T-helper 1 cell (primary cell): ENCODE results near the gene OMA1.

Experiments used
- DNase-seq, 5 donors: peaks; one replicate each; pipeline ENCODE4 v3.0.0-alpha.2; 2012 to 2020

Gene OMA1

DNA sequence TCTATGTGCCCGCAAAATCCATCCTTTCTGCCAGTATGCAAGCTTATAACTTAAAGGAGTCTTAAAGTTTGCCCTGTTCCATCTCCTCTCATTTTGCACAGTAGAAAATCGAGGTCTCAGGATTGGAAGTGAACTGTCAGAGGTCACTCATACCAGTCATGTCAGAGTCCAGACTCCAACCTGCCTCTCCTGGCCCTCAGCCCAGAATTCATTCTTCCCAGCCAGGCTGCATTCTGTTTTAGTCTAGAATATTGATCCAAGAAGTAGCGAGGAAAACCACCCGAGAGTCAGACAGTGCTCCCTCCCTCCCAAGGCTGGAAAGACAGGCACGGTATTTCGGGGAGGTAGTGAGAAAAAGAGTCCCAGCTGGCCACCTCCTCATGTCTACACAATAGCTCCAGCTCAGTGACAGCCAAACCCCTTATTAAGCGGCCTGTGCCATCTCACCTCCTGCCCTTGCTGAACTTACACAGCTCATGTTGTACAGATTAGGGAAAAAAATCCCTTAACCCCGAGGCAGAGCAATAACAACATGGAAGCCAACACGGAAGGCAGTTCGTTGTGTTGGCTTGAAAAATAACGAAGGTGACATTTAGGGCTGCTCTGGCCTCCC lies 89.4 kb downstream of the OMA1 start:
- DNase-seq: no peak

DNA sequence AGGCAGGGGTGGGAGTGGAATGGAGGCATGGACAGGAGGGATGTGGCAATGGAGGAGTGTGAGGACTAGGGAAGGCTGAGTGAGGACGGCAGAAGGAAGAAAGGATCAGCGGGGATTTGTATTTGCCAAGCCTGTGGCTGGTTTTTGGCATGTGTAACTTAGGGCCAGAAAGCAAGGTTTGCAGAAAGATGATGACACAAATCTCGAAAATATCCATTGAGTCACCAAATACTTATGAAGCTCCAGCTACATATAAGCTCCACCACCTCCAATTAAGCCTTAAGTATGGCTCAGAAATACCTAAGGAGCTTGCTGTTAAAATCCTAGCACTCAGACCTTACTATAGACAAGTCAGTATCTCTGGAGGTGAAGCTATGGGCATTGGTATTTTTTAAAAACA lies 90.1 kb downstream of the OMA1 start:
- no peak for DNase-seq

DNA sequence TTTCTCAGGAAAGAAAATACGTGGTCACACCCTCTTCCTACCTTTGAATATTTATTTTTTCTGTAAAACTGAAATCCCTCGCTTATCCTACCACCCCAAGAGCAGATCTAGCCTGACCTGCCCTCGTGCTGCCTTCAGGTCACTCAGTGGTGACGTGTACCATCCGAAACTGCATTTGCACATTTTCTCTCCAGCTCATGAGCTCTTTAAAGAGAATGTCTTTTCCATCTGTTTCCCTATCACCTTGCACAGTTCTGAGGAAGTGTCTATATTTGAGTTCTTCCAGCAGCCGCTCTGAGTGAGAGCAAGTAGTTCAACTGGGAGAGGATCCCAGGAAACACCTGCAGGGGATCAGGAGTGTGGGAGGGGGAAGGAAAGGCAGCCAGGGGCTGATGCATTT lies 91.7 kb downstream of the OMA1 start:
- no peak for DNase-seq

DNA sequence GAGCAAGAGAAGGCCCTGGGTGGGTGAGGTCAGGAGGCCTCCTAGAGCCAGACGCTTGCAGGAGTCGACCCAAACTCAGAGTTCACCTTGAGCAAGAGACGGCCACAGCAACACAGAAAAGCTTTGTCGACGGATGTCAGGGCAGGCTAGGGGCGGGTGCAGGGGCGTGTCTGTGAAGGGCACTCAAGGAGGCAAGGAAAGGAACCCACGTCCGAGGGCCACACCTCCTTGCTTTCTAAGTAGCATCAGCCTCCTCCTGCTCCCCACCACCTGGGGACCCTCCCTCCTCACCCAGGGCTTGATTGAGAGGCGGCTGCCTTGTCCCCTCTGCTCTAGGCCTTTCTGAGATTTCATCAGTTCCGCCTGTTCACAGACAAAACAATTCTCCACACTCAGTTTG lies 92.1 kb downstream of the OMA1 start:
- DNase-seq: no peak

DNA sequence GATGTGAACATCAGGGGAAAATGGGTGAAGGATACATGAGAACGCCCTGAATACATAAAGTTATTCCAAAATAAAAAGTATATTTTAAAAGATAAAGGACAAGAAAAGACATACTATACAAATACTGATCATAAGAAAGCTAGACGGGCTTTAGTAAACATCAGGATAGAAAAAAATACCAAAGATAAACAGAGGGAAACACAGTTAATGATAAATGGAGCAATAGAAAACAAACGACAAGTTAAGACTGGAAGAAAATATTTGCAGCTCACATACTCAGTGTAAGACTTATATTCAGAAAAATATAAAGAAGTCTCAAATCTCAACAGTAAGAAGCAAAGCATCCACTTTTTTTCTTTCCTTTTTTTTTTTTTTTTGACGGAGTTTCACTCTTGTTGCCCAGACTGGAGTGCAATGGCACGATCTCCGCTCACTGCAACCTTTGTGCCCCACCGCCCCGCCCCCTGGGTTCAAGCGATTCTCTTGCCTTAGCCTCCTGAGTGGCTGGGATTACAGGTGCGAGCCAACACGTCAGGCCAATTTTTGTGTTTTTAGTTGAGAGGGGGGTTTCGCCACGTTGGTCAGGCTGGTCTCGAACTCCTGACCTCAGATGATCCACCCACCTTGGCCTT lies 94.8 kb downstream of the OMA1 start:
- no peak for DNase-seq

DNA sequence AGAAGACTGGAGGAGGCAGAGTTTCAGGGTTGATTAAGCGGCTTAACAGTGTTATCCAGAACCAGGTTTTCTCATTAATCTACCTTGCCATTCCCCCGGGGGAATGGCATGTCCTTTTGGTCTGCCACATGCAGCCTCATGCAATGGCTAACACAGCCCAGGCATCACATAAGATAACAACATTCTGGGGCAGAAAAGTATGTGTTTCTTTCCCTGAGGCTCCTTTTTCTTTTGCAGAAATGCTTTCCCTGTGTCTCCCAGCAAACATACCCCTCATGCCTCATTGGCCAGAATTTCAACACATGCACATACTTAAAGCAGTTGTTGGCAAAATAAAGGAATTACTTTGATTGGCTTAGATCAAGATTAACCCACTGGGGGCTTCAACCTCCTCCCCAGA lies 98.6 kb downstream of the OMA1 start:
- no peak for DNase-seq

DNA sequence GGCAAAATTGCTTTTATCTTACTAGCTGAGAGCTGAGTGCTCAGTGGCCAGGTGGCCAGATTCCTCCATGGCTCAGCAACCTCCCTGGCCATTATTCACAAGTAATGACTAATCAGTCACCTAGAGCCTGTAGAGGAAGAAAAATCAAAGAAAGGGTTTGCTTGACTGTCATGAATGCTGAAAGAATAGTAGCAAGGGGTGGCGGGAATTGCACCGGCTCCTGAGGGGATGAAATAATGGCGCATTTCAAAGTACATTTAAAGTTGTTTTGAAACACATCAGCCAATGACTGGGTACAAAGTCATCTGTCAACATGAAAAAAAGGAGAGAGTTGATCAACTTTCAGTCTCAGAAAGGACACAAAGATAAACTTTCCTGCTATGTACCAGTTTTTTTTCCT lies 99.5 kb downstream of the OMA1 start:
- DNase-seq: no peak

DNA sequence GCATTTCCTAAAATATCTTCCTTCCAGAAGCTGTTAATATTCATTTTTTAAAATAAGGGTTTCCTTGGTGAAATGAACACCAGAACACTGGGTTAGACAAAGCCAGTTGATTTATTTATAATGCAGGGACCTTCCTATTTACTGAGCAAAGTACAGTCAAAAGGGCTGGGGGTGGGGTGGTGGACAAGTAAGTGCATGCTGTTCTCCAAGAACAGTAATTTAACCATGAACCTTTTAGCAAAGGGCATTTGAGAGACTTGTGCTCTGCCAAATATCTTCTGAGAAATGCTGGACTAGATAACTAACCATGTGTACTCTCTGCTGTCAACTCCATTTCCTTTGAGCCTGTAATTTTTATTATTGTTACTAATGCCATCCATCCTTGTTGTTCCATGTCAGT lies 100.2 kb downstream of the OMA1 start:
- DNase-seq: no peak

DNA sequence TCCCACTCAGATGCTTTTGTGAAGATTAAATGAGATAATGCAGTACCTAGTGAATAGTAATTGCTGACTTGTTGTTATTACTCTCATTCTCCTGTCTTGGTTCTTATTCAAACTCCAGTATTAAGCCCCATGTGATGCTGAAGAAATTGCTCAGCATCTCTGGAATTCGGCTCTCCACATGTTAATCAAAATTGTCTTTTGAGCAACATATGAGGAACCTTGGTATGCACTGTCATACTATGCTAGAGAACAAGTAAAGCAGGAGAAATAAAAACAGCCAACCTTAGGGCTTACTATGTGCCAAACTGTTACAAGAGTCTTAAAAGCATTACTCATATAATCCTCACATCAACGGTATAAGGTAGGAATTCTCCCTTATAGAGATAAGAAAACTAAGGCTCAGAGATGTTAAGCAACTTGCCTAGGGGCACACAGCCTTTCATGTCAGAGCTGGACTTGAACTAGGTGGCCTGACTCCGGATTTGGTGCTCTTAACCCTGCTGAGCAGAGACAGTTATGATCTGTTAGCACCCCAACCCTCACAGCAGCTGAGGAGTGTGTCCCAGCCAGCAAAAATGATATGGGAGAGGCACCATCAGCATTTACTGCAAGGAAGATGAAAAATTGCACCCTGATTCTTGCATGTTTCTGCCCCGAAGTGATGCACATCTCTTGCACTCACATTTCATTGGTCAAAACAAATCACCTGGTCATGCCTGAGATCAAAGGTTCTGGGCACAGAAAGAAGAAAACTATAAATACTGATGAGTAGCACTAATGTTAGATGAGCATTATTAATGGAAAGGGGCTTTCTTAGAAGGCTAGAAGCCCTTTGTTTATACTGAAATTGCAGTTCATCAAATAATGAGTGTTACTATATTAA lies 102.3 kb downstream of the OMA1 start:
- no peak for DNase-seq

DNA sequence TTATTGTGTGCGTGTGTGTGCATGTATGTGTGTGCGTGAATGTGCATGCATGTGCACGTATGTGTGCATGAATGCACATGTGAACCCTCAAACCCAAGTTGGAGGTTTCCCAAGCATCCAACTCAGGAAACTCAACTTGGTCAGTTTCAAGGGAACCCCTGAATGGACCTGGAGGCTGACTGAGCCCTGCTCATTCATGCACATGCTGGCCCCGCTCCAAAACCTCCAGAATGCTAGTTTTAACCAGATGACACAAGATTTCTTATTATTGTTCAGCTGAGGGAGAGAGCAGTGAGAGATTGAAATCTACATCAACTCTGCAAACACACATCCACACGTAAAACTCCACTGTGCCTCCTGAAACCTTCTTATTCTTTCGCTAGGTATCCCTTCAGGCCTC lies 104.4 kb downstream of the OMA1 start:
- no peak for DNase-seq

DNA sequence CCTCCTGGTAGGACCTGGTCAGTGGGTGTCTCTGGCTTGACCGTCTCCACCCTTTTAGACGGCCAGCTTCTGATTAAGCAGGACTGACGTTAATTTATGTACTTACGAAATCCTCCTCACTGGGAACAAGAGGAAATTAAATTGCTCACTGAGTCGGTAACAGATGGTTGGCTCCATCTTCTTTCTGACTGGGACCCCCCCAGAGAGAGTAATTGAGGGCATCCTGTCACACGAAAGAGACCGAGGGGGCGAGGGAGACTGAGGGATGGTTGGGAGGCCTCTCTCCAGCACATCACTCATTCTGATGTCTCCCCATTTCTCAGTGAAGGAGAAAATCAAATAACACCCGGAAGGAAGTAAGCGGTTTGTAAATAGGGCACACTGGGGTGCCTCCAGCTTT lies 104.8 kb downstream of the OMA1 start:
- DNase-seq: no peak

DNA sequence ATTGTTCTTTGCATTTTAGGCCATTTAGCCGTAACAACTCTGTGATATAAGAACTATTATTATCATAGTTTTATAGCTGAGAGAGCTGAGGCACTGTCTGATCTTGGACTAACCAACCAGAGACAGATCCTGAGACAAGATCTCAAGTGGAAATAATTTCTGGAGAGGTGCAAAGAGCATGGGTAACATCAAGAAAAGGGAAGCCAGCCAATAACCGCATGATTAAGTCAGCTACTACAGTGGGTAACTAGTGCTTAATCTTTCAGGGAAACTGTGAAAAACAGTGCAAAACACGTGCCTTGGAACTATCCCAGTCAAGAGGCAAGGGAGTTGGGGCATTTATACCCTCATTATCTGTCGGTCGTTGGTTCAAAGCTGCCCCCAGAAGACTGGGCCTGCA lies 105.8 kb downstream of the OMA1 start:
- DNase-seq: no peak

DNA sequence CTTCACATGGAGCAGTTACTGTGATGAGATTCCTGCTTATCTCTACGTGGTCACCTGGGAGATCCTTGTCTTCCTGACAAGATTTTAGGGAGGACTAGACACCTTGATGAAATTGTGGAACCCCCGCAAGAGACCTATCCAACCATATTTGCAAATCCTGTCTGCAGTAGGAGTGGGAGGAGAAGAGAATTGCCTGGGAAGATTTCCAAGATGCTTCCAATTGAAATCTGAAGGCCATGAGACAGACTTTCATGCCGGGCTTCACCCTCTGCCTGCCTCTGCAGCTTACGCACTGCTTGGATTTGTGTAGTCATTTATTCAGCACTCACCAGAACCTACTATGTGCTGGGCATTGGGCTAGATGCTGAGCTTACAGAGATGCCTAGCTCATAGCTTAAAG lies 106.6 kb downstream of the OMA1 start:
- no peak for DNase-seq

DNA sequence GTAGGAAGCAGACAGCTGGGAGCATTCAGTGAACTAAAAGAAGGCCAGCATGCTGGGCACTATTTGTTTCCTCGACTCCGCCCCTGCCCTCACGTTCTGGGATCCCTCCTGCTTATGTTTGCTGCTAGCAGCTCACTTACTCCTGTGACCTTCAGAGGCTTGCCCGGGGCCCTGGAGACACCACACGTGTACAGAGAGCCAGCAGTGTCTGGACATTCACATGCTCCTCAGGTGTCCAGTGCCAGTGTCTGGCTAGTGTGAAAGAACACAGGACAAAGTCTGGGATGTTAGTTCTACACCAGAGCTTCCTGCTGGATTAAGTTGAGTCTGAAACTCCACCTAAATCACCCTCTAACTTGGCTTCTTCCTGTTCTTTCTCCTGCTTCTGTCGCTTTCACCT lies 108.1 kb downstream of the OMA1 start:
- no peak for DNase-seq

DNA sequence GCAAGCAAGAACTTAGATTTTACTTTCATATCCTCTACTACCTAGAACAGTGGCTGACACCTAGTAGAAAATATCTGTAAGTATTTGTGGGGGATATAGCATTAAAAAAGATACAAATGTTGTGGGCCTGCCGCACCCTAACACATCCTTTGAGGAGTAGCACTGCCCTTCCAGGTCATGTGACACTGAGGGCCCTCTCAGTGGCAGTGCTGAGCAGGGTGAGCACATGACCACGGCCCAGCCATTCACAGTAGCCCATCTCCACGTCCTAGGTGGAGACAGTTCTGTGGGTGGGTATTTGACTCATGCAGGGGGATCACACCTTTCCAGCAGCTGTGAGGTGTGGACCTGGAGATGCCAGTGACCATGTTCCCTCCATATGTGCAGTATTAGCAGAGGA lies 108.9 kb downstream of the OMA1 start:
- DNase-seq: no peak

DNA sequence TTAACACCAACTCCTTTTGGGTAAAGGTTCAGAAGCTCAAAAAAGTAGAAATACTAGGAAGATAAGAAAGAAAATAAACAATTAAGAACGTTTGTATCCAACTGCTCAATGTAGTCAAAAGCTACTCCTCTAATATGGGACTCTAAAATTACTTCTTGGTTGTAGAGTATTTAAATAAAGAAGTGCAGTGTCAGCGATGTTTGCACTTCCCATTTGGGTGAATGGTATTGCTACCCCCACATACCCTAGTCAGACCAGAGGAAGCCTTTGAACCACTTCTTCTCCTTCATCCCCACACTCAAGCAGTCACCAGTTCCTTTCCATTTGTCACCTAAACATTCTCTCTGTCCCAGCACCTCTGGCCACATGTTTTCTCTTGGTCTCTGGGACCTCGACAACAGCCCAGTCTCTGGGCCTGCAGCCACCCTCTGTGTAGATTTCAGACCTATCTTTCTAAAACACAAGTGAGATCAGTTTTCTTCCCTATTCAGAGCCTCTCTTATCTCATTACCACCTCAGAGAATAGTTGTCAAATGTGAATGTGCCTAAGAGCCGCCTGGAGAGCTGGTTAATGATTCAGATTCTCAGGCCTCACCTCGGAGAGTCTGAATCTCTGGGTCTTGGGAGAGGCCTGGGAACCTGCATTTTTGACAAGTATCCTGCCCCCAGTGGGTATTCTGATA lies 109.8 kb downstream of the OMA1 start:
- DNase-seq: no peak

DNA sequence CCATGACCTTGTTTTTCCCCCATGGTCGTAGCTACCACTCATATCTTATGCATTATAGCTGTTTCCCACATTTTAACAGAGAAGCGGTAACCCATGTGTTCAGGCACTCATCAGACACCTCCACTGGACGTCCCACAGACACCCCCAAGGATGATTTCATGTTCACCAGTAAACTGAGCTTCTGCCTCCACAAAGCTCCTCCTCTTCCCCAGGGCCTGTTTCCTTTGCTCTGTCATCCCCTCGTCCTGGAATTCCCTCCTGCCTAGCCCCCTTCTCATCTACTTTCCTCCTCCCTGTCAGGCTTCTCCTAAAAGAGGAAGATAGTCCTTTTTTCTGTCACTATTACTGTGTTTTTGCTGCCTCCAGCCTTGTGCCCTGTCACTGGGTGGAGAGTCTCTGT lies 111.2 kb downstream of the OMA1 start:
- no peak for DNase-seq

DNA sequence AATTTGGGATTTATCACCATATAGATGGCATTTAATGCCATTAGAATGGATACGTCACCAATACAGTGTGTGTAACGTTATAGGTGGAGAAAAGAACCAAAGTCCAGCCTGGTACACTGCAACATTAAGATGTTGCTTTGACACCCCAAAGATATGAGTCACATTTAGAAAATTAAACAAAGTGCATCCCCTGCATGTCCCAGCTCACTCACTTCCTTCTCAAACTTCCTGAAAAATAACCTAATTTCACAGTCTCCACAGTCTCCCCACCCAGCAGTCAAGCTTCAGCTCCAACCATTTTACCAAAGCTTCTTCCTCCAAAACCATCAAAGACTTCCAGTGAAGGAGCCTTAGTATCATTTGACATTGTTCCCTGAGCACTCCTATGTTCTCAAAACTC lies 111.9 kb downstream of the OMA1 start:
- no peak for DNase-seq

DNA sequence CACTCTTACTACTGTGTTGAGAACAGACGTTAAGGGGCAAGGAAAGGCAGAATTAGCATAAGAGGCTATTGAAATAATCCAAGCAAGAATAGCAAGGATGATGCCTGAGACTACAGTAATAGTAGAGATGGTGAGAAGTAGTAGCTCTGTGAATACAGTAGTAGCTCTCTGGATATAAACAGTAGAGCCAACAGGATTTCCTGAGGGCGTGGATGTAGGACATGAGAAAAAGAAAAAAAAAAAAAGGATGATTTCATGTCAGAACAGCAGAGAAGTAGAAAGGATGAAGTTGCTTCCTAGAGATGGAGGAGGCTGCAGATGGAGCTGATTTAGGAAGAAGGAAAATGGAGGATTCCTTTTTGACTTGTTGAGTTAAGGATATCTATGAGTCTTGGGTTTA lies 112.3 kb downstream of the OMA1 start:
- DNase-seq: no peak

DNA sequence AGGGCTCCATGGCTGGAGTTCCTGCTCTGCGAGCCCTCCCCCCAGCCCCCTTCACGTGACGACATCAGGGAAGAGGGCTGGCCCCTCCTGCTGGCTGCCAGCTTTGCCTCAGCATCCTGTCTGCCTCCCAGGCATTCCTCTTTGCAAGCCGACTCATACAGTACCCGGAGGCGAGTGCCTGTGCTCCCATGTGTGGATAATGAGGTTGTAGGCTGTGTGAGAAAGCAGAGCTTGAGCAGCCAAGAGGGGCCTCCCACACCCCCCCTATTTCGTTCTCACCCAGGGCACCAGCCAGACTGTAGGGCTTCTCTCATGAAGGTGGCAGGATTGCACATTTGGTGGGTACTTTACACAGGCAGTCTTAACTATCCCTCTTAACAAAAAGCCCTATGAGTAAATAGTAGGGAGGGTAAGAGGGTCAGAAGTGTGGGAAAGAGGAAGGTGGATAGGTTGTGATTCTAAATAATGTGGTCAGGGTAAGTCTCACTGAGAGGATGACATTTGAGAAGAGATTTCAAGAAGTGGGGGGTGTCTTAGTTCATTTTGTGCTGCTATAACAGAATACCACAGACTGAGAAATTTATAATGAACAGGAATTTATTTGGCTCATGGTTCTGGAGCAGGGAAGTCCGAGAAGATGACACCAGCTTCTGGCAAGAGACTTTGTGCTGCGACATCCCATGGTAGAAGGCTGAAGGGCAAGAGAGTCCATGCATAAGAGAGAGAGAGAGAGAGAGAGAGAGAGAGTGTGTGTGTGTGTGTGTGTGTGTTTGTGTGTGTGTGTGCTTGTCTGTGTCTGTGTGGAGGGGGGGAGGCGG lies 113.5 kb downstream of the OMA1 start:
- DNase-seq: no peak

DNA sequence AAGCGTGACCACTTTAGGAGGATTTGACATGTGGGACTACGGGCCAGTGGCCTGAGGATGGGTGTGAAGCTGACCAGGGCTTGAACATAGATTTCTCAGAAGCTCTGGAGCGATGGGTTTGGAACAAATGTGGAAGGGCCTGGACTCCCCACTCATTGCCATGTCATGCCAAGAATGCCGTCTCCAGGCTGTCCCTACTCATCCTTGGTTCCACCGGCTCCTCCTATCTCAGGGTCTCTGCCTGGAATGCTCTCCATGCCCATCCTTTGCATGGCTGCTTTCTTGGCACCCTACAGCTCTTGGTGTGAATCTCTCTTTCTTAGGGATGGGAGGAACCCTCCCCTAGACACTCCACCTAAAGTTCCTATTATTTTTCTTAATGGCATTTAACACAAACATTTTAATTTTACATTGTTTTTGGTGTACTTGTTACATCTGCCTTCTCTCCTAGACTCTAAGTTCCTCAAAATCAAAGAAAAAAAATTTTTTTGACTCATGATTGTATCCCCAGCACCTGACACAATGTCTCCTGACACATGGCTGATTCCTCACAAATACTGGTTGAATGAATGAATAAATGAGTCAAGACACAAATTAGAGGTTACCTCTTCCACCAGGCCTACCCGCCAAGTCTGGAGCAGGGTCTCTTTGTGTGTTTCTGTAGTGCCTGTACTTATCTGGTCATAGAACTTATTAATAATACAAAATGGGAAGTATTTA lies 114.5 kb downstream of the OMA1 start:
- no peak for DNase-seq
